PFSK-1 (cell line): Measurements from ENCODE around the gene KIT.

ENCODE experiments used
- FOXP2 ChIP-seq: optimal IDR thresholded peaks from 2 replicates; pipeline ENCODE3; 2011; ENCODE audit warnings: borderline replicate concordance, control low read depth, inconsistent platforms; ENCODE audit not compliant: insufficient read depth; ENCODE audit errors: extremely low read length, extremely low read depth
- POLR2AphosphoS5 ChIP-seq: IDR thresholded peaks from 2 replicates; pipeline ENCODE4 v1.6.1; 2012; ENCODE audit warnings: low read depth, mild to moderate bottlenecking, control low read depth, low read length, moderate library complexity
- SIN3A ChIP-seq: IDR thresholded peaks from 2 replicates; pipeline ENCODE4 v1.6.1; 2012; ENCODE audit warnings: mild to moderate bottlenecking, low read length, moderate library complexity, borderline replicate concordance; ENCODE audit not compliant: insufficient read depth
- TAF1 ChIP-seq: IDR thresholded peaks from 2 replicates; pipeline ENCODE4 v1.6.1; 2012; ENCODE audit warnings: low read length, control low read depth, borderline replicate concordance; ENCODE audit not compliant: insufficient read depth
- TF ChIP-seq, protein P1 (sequence below), 2 experiments: IDR thresholded peaks; 2 replicates each; pipeline versions ENCODE4 v1.6.1 to v1.8.0; 2011 to 2012; ENCODE audit warnings: low read depth in 2 of 2, low read length in 2 of 2, control low read depth in 1 of 2, inconsistent platforms in 1 of 2, mild to moderate bottlenecking in 1 of 2, moderate library complexity in 1 of 2; ENCODE audit not compliant: insufficient read depth in 1 of 2

Gene KIT

DNA sequence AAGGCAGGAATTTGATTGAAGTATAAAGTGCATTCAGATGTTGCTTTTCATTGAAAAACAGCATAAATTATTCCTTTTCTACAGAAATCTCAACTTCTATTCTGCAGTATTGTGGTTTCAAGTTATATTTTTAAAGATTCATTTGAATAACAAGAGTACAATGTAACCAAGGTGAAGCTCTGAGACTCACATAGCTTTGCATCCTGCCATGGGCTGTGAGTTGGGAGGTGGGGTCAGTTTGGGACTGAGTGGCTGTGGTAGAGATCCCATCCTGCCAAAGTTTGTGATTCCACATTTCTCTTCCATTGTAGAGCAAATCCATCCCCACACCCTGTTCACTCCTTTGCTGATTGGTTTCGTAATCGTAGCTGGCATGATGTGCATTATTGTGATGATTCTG is 69.2 kb downstream of the KIT start:
- no peak for TF ChIP-seq TAF1
- TF ChIP-seq POLR2AphosphoS5, result no peak
- no peak for TF ChIP-seq FOXP2
- TF ChIP-seq SIN3A, result no peak
- TF ChIP-seq, protein P1, sequence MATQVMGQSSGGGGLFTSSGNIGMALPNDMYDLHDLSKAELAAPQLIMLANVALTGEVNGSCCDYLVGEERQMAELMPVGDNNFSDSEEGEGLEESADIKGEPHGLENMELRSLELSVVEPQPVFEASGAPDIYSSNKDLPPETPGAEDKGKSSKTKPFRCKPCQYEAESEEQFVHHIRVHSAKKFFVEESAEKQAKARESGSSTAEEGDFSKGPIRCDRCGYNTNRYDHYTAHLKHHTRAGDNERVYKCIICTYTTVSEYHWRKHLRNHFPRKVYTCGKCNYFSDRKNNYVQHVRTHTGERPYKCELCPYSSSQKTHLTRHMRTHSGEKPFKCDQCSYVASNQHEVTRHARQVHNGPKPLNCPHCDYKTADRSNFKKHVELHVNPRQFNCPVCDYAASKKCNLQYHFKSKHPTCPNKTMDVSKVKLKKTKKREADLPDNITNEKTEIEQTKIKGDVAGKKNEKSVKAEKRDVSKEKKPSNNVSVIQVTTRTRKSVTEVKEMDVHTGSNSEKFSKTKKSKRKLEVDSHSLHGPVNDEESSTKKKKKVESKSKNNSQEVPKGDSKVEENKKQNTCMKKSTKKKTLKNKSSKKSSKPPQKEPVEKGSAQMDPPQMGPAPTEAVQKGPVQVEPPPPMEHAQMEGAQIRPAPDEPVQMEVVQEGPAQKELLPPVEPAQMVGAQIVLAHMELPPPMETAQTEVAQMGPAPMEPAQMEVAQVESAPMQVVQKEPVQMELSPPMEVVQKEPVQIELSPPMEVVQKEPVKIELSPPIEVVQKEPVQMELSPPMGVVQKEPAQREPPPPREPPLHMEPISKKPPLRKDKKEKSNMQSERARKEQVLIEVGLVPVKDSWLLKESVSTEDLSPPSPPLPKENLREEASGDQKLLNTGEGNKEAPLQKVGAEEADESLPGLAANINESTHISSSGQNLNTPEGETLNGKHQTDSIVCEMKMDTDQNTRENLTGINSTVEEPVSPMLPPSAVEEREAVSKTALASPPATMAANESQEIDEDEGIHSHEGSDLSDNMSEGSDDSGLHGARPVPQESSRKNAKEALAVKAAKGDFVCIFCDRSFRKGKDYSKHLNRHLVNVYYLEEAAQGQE (IDR thresholded peaks at IDR 0.05; ENCODE audit: insufficient read depth in 1 of 2, low read depth in 2 of 2, low read length in 2 of 2), result no peak

DNA sequence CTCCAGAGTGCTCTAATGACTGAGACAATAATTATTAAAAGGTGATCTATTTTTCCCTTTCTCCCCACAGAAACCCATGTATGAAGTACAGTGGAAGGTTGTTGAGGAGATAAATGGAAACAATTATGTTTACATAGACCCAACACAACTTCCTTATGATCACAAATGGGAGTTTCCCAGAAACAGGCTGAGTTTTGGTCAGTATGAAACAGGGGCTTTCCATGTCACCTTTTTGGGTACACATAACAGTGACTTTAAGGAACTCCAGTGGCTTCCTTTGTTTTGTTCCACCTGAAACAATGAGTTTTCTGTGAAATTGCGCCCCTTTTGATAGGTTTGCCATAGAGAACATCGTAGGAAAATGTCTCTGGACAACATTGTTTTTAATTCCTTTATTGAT is 69.6 kb downstream of the KIT start:
- no peak for TF ChIP-seq FOXP2
- TF ChIP-seq SIN3A, result no peak
- TF ChIP-seq, protein P1 (IDR thresholded peaks at IDR 0.05; ENCODE audit: insufficient read depth in 1 of 2, low read depth in 2 of 2, low read length in 2 of 2), result no peak
- TF ChIP-seq POLR2AphosphoS5, result no peak
- TF ChIP-seq TAF1, result no peak

DNA sequence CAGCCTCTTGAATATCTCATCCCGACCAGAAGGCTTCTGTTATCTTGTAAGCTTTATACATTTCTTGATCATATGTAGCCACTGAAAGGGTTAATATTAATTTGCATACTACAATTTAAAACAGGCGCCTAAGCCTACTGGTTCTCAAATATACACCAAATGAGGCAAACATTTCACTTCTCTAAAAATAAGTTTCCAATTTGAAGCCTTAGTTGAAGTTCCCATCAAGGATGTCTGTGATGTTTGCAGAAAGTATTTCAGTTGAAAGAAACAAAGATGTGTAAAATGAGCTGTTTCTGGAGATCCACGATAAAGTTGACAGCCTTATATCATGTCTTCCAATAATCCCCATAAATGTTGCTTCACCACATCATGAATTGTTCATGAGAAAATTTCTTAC is 70.6 kb downstream of the KIT start:
- TF ChIP-seq SIN3A, result no peak
- TF ChIP-seq POLR2AphosphoS5, result no peak

DNA sequence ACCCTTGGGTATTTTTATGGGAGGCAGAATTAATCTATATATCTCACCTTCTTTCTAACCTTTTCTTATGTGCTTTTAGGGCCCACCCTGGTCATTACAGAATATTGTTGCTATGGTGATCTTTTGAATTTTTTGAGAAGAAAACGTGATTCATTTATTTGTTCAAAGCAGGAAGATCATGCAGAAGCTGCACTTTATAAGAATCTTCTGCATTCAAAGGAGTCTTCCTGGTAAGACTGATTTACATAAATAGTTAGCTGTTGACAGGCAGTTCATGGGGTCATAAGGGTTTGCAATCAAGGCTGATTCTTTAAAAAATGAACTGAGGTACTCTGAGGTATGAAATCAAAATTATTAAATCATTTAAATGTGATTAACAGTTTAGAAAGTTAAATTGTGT is 71.5 kb downstream of the KIT start:
- TF ChIP-seq, protein P1 (IDR thresholded peaks at IDR 0.05; ENCODE audit: insufficient read depth in 1 of 2, low read depth in 2 of 2, low read length in 2 of 2), result no peak
- TF ChIP-seq POLR2AphosphoS5, result no peak

DNA sequence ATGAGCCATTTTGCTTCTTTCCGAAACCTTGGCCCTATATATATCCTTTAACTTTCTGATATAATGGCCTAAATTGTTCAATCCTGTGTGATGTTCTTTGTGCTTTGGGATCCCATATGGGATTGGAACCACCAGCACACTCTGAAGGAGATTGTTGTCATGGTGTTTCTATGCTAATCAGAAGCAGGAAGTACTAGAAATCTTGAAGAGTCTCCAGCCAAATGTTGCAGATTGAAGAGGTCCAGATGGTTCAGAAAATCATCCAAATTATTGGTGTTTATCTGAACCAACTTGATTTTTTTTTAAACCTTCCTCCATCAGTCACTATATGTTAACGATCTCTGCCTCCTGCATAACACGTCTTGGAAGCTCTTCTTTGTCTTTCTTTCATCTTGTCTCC is 72.8 kb downstream of the KIT start:
- TF ChIP-seq, protein P1 (IDR thresholded peaks at IDR 0.05; ENCODE audit: insufficient read depth in 1 of 2, low read depth in 2 of 2, low read length in 2 of 2), result no peak
- TF ChIP-seq TAF1 (no peak), SIN3A (no peak), FOXP2 (no peak), POLR2AphosphoS5 (no peak)
